B cell (primary cell): ENCODE data around the gene TBC1D21. TPM values are rescaled to one million over a fixed set of nuclear protein-coding genes. Genes with fewer than 3 reads are reported as not detected.

Experiments
- ATAC-seq: fragments of 200-7000 bp; cut with Tn5 transposase; one replicate; pipeline ENCODE4 v1.10.0; 2021; ENCODE audit warnings: low read depth, mild to moderate bottlenecking, moderate number of reproducible peaks, moderate library complexity
- CTCF ChIA-PET: fragments of 350-600 bp; sonication (Branson Sonifier 250); formaldehyde crosslinking; loops from one replicate; lab custom pipeline; 2021; ENCODE audit warnings: antibody characterized with exemption, inconsistent platforms; lab: Charles Lee
- POLR2A ChIA-PET: fragments of 350-600 bp; sonication (Branson Sonifier 250); formaldehyde crosslinking; loops from one replicate; lab custom pipeline; 2021; ENCODE audit warnings: antibody characterized with exemption; lab: Charles Lee
- DNase-seq: peaks from one replicate; pipeline ENCODE4 v3.0.0; 2013
- H2AFZ ChIP-seq: 2 replicates; pipeline ENCODE4 v1.6.1; 2012; ENCODE audit warnings: mild to moderate bottlenecking, low read depth, low read length; ENCODE audit not compliant: insufficient read depth, poor library complexity, severe bottlenecking
- H3K27ac ChIP-seq, 2 donors: 1 replicate in 1 of 2; 2 replicates in 1 of 2; pipeline ENCODE4 v1.5.1; 2012 to 2013; ENCODE audit warnings: low read length in 2 of 2, mild to moderate bottlenecking in 2 of 2, moderate library complexity in 1 of 2
- H3K27me3 ChIP-seq, 4 experiments: fragments of 200-600 bp in 1 of 4; sonication (generic) in 1 of 4; replicated peaks in 1 of 4; 1 replicate in 2 of 4; 2 replicates in 2 of 4; pipeline versions ENCODE4 v1.6.1 to v1.7.0; 2013 to 2016; ENCODE audit warnings: low read length in 3 of 4, mild to moderate bottlenecking in 2 of 4, mixed read lengths in 1 of 4, moderate library complexity in 1 of 4; ENCODE audit not compliant: insufficient read depth in 4 of 4, control insufficient read depth in 3 of 4; ENCODE audit errors: control extremely low read depth in 1 of 4
- H3K36me3 ChIP-seq, 2 experiments: replicated peaks in 1 of 2; 1 replicate in 1 of 2; 2 replicates in 1 of 2; pipeline versions ENCODE4 v1.6.1 to v1.7.1; 2013; ENCODE audit warnings: low read length in 1 of 2; ENCODE audit not compliant: insufficient read depth in 2 of 2, control insufficient read depth in 1 of 2; ENCODE audit errors: control extremely low read depth in 1 of 2, extremely low read depth in 1 of 2
- H3K4me1 ChIP-seq, 2 donors: fragments of 200-600 bp in 1 of 2; sonication (generic) in 1 of 2; 1 replicate in 1 of 2; 2 replicates in 1 of 2; pipeline versions ENCODE4 v1.5.1 to v1.6.1; 2013 to 2017; ENCODE audit warnings: low read length in 2 of 2; ENCODE audit not compliant: control insufficient read depth in 2 of 2, insufficient read depth in 2 of 2
- H3K4me2 ChIP-seq: replicated peaks from 2 replicates; pipeline ENCODE3; 2012; ENCODE audit warnings: mild to moderate bottlenecking, low read depth, low read length; ENCODE audit not compliant: poor library complexity, severe bottlenecking
- H3K4me3 ChIP-seq, 5 experiments: fragments of 200-600 bp in 1 of 5; sonication (generic) in 1 of 5; 1 replicate in 3 of 5; 2 replicates in 2 of 5; pipeline versions ENCODE4 v1.5.1 to v1.7.0; 2011 to 2016; ENCODE audit warnings: low read length in 4 of 5, mild to moderate bottlenecking in 4 of 5, low read depth in 2 of 5, control low read depth in 1 of 5, moderate library complexity in 1 of 5; ENCODE audit not compliant: insufficient read depth in 1 of 5; ENCODE audit errors: control extremely low read depth in 1 of 5, extremely low read depth in 1 of 5
- H3K79me2 ChIP-seq: fragments of 200-600 bp; sonication (generic); one replicate; pipeline ENCODE4 v1.6.0; 2016; ENCODE audit warnings: low read length; ENCODE audit not compliant: control insufficient read depth, insufficient read depth
- H3K9ac ChIP-seq: fragments of 200-600 bp; sonication (generic); 2 replicates; pipeline ENCODE4 v1.6.1; 2017; ENCODE audit warnings: mild to moderate bottlenecking, low read length, moderate library complexity
- H3K9me3 ChIP-seq, 3 donors: one replicate each; pipeline versions ENCODE4 v1.6.1 to v1.7.1; 2013; ENCODE audit warnings: low read length in 2 of 3; ENCODE audit not compliant: control insufficient read depth in 2 of 3, insufficient read depth in 1 of 3; ENCODE audit errors: control extremely low read depth in 1 of 3
- H4K20me1 ChIP-seq: 2 replicates; pipeline ENCODE4 v1.6.0; 2012; ENCODE audit warnings: mild to moderate bottlenecking, low read length; ENCODE audit not compliant: insufficient read depth, control insufficient read depth, poor library complexity, severe bottlenecking
- H3K27ac Mint-ChIP-seq: one replicate; pipeline ENCODE4 v1.8.0; 2021; ENCODE audit warnings: mixed read lengths
- H3K27me3 Mint-ChIP-seq: one replicate; pipeline ENCODE4 v1.8.0; 2021; ENCODE audit warnings: mixed read lengths
- H3K4me1 Mint-ChIP-seq: one replicate; pipeline ENCODE4 v1.8.0; 2021; ENCODE audit warnings: mixed read lengths
- H3K4me3 Mint-ChIP-seq: one replicate; pipeline ENCODE4 v1.8.0; 2021; ENCODE audit warnings: mixed read lengths
- H3K9me3 Mint-ChIP-seq: one replicate; pipeline ENCODE4 v1.8.0; 2022; ENCODE audit warnings: mixed read lengths; ENCODE audit not compliant: insufficient read depth
- EZH2 ChIP-seq: IDR thresholded peaks from 2 replicates; pipeline ENCODE4 v1.6.1; 2012; ENCODE audit warnings: borderline replicate concordance, low read depth, mild to moderate bottlenecking, moderate library complexity, low read length; ENCODE audit not compliant: insufficient read depth, poor library complexity, severe bottlenecking
- WGBS: methylation state at CpG from one replicate; pipeline ENCODE4 v1.1.5; 2013; ENCODE audit warnings: missing lambda C conversion rate; ENCODE audit not compliant: insufficient coverage; 5-methylcytosine and 5-hydroxymethylcytosine counted together
- intact Hi-C: fragments of 100-400 bp; cut with micrococcal nuclease; formaldehyde crosslinking; loops from one replicate; pipeline ENCODE4 v1.10.0; 2022
- polyA plus RNA-seq: library from polyadenylated mRNA; depleted of rRNA; stranded (reverse); fragments of >200 nt; gene quantifications from 2 replicates; pipeline ENCODE4 v1.2.3, GENCODE V29; 2012
- total RNA-seq, 2 donors: library from RNA; stranded (reverse); fragments of 120-200 nt in 1 of 2; gene quantifications; 1 replicate in 1 of 2; 2 replicates in 1 of 2; pipeline versions ENCODE4 v1.2.3 to v1.2.4, GENCODE V29; 2013 to 2022
- TF ChIP-seq, protein P1 (sequence below): fragments of 200-600 bp; IDR thresholded peaks from one replicate; pipeline ENCODE4 v1.8.0; 2022; ENCODE audit warnings: antibody characterized with exemption, mild to moderate bottlenecking

TBC1D21 gene
- total and polyA plus RNA-seq, 2 donors (not counting 1 experiment from before 2014, with no cell fraction given): not detected

DNA sequence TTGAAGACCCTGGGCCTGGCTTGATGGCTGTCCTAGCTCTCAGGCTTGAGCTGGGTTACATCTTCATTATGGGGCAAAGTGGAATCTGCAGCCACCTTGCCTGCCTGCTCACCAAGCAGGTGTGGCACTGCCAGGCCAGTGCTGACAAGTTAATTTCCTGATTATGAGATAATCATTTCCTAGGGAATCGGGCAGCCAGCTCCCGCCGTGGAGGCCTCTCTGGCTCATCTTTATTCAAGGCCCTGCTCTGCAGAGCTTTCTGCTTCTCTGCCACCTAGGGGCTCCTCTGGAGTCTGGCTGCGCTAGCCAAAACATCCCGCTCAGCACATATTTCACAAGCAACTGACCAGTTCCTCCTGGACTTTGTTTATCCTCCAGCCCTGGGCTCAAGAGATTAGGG lies 62.8 kb downstream of the TBC1D21 start:
- H3K4me2 ChIP-seq: no peak overlapping the region
- H3K27me3 Mint-ChIP-seq: peaks cover 24% of the 10 kb centered on the region
- 71% methylated on average over 5 of the region's 5 CpGs for WGBS
- no peak overlapping the region for H3K4me3 Mint-ChIP-seq
- no peak overlapping the region for H3K27ac ChIP-seq
- no peak overlapping the region for H2AFZ ChIP-seq
- no peak for DNase-seq
- no peaks in the 10 kb centered on the region for H4K20me1 ChIP-seq
- H3K4me3 ChIP-seq: no peak overlapping the region
- intact Hi-C loops: no loop called here
- peaks cover 0 to 23% (median 0%) of the 10 kb centered on the region in 4 experiments for H3K27me3 ChIP-seq
- no peaks in the 10 kb centered on the region for H3K9me3 Mint-ChIP-seq
- H3K27ac Mint-ChIP-seq: no peak overlapping the region
- ChIA-PET POLR2A (no interaction called here), CTCF (interaction anchor here (1.2 to 1.6 kb wide), 3 partner anchors 9 to 29 kb away, joined by 3 to 4 read pairs (median 3); no protein-coding TSS in a partner anchor)
- no peak overlapping the region for H3K9ac ChIP-seq
- no peaks in the 10 kb centered on the region for H3K4me1 ChIP-seq
- no peaks in the 10 kb centered on the region for H3K9me3 ChIP-seq
- ATAC-seq: no peak
- no peaks in the 10 kb centered on the region for H3K4me1 Mint-ChIP-seq
- H3K79me2 ChIP-seq: no peaks in the 10 kb centered on the region
- TF ChIP-seq, protein P1, sequence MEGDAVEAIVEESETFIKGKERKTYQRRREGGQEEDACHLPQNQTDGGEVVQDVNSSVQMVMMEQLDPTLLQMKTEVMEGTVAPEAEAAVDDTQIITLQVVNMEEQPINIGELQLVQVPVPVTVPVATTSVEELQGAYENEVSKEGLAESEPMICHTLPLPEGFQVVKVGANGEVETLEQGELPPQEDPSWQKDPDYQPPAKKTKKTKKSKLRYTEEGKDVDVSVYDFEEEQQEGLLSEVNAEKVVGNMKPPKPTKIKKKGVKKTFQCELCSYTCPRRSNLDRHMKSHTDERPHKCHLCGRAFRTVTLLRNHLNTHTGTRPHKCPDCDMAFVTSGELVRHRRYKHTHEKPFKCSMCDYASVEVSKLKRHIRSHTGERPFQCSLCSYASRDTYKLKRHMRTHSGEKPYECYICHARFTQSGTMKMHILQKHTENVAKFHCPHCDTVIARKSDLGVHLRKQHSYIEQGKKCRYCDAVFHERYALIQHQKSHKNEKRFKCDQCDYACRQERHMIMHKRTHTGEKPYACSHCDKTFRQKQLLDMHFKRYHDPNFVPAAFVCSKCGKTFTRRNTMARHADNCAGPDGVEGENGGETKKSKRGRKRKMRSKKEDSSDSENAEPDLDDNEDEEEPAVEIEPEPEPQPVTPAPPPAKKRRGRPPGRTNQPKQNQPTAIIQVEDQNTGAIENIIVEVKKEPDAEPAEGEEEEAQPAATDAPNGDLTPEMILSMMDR: no peak
- no peak for TF ChIP-seq EZH2
- no peaks in the 10 kb centered on the region for H3K36me3 ChIP-seq

- intact Hi-C loops: no loop called here
- no peak overlapping the region for H2AFZ ChIP-seq
- no peak overlapping the region for H3K9ac ChIP-seq
- no peak overlapping the region for H3K4me2 ChIP-seq
- peaks cover 0 to 17% (median 0%) of the 10 kb centered on the region in 4 experiments for H3K27me3 ChIP-seq
- H3K4me3 ChIP-seq: no peak overlapping the region
- DNase-seq (no peak), ATAC-seq (no peak)
- H3K27ac Mint-ChIP-seq: no peak overlapping the region
- TF ChIP-seq EZH2: no peak
- TF ChIP-seq, protein P1: no peak
- CTCF ChIA-PET: interaction anchor here (1.2 to 1.6 kb wide), 3 partner anchors 10 to 29 kb away, joined by 3 to 4 read pairs (median 3); no protein-coding TSS in a partner anchor
- no peak overlapping the region for H3K4me3 Mint-ChIP-seq
- H3K27me3 Mint-ChIP-seq: peaks cover 23% of the 10 kb centered on the region
- no peaks in the 10 kb centered on the region for H3K36me3 ChIP-seq
- H3K4me1 Mint-ChIP-seq: peaks cover 2% of the 10 kb centered on the region
- POLR2A ChIA-PET: no interaction called here
- no peaks in the 10 kb centered on the region for H3K4me1 ChIP-seq
- no peak overlapping the region for H3K27ac ChIP-seq
- H4K20me1 ChIP-seq: no peaks in the 10 kb centered on the region
- H3K9me3 ChIP-seq: no peaks in the 10 kb centered on the region
- no peaks in the 10 kb centered on the region for H3K79me2 ChIP-seq
- no peaks in the 10 kb centered on the region for H3K9me3 Mint-ChIP-seq
- 54% methylated on average over 12 of the region's 12 CpGs for WGBS
Observed at GRCh38 chr15:73936588-73937290, 63.4 kb downstream of the TBC1D21 start.
